ENCODE results near the gene GDNF. TPM values are rescaled to one million over a fixed set of nuclear protein-coding genes. Genes with fewer than 3 reads are reported as not detected.

Gene GDNF
- total and polyA plus RNA-seq, 4 donors, result 0.09 to 0.25 TPM; not detected in 2

GRCh38 chr5:37816331-37816730, 23.5 kb downstream of the GDNF start:
- Histone ChIP-seq H3K4me3 (ENCODE audit: low read depth in 1 of 3, low read length in 3 of 3) (no peak overlapping the region), H3K9me3 (ENCODE audit: control insufficient read depth in 4 of 4, low read length in 3 of 4) (no peaks in the 10 kb centered on the region), H3K4me1 (ENCODE audit: control insufficient read depth in 4 of 4, insufficient read depth in 4 of 4, low read length in 3 of 4) (no peaks in the 10 kb centered on the region), H3K9ac (ENCODE audit: low read depth in 1 of 2, low read length in 2 of 2) (no peak overlapping the region), H3K36me3 (ENCODE audit: control insufficient read depth in 4 of 4, insufficient read depth in 3 of 4, low read depth in 1 of 4, low read length in 3 of 4) (no peaks in the 10 kb centered on the region), H3K27me3 (ENCODE audit: control insufficient read depth in 4 of 4, insufficient read depth in 4 of 4, low read length in 3 of 4) (no peaks in the 10 kb centered on the region), H3K27ac (ENCODE audit: low read depth in 1 of 2, low read length in 2 of 2) (no peak overlapping the region)
- TF ChIP-seq HNF4G (IDR thresholded peaks at IDR 0.05) (no peak), HNF4A (conservative IDR thresholded peaks at IDR 0.05) (no peak), RXRA (IDR thresholded peaks at IDR 0.05) (no peak), TAF1 (conservative IDR thresholded peaks at IDR 0.05) (no peak), FOXA1 (IDR thresholded peaks at IDR 0.05) (no peak), ATF3 (IDR thresholded peaks at IDR 0.05) (no peak), SP1 (IDR thresholded peaks at IDR 0.05) (no peak), RAD21 (IDR thresholded peaks at IDR 0.05) (no peak), YY1 (IDR thresholded peaks at IDR 0.05) (no peak), ZBTB33 (IDR thresholded peaks at IDR 0.05) (no peak)
- TF ChIP-seq, protein P1, sequence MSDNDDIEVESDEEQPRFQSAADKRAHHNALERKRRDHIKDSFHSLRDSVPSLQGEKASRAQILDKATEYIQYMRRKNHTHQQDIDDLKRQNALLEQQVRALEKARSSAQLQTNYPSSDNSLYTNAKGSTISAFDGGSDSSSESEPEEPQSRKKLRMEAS (IDR thresholded peaks at IDR 0.05), result no peak
- WGBS, result 91% methylated on average over 3 of the region's 3 CpGs
- DNase-seq (ENCODE audit: low spot score), result no peak

DNA sequence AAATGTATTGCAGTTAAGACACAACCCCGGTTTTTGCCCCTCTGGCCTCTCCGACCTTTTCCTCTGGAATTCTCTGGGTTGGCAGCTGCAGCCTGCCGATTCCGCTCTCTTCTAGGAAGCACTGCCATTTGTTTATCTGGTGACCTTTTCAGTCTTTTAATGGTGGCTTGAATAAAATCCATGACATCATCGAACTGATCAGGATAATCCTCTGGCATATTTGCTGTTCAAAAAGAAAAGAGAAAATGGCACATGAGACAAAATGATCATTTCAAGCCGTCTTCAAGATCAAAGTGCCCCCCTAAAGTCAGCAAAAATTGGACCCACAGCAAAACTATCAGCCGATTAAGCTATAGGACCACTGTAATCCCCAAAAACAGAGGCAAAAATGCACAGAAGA, 23.9 kb downstream of the GDNF start:
- no peaks in the 10 kb centered on the region for H3K9me3 ChIP-seq (ENCODE audit: control insufficient read depth in 4 of 4, low read length in 3 of 4)
- H3K36me3 ChIP-seq (ENCODE audit: control insufficient read depth in 4 of 4, insufficient read depth in 3 of 4, low read depth in 1 of 4, low read length in 3 of 4), result no peaks in the 10 kb centered on the region
- 83% methylated on average over 7 of the region's 7 CpGs for WGBS
- TF ChIP-seq REST (IDR thresholded peaks at IDR 0.05), result no peak
- no peak for TF ChIP-seq EGR1 (IDR thresholded peaks at IDR 0.05; ENCODE audit: low read depth in 2 of 2)
- no peak for TF ChIP-seq GABPA (IDR thresholded peaks at IDR 0.05 in 1 of 2, conservative IDR thresholded peaks at IDR 0.05 in 1 of 2)
- TF ChIP-seq, protein P2, sequence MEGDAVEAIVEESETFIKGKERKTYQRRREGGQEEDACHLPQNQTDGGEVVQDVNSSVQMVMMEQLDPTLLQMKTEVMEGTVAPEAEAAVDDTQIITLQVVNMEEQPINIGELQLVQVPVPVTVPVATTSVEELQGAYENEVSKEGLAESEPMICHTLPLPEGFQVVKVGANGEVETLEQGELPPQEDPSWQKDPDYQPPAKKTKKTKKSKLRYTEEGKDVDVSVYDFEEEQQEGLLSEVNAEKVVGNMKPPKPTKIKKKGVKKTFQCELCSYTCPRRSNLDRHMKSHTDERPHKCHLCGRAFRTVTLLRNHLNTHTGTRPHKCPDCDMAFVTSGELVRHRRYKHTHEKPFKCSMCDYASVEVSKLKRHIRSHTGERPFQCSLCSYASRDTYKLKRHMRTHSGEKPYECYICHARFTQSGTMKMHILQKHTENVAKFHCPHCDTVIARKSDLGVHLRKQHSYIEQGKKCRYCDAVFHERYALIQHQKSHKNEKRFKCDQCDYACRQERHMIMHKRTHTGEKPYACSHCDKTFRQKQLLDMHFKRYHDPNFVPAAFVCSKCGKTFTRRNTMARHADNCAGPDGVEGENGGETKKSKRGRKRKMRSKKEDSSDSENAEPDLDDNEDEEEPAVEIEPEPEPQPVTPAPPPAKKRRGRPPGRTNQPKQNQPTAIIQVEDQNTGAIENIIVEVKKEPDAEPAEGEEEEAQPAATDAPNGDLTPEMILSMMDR (IDR thresholded peaks at IDR 0.05; ENCODE audit: low read depth, low read length, missing input control), result no peak
- no peak for TF ChIP-seq JUND (IDR thresholded peaks at IDR 0.05)
- no peak for TF ChIP-seq SP1 (IDR thresholded peaks at IDR 0.05)
- no peak for TF ChIP-seq RAD21 (IDR thresholded peaks at IDR 0.05)
- TF ChIP-seq FOXA2 (IDR thresholded peaks at IDR 0.05), result no peak
- TF ChIP-seq TAF1 (conservative IDR thresholded peaks at IDR 0.05), result no peak
- no peaks in the 10 kb centered on the region for H3K4me1 ChIP-seq (ENCODE audit: control insufficient read depth in 4 of 4, insufficient read depth in 4 of 4, low read length in 3 of 4)
- H3K4me3 ChIP-seq (ENCODE audit: low read depth in 1 of 3, low read length in 3 of 3), result no peak overlapping the region
- H3K27me3 ChIP-seq (ENCODE audit: control insufficient read depth in 4 of 4, insufficient read depth in 4 of 4, low read length in 3 of 4), result no peaks in the 10 kb centered on the region
- no peak overlapping the region for H3K9ac ChIP-seq (ENCODE audit: low read depth in 1 of 2, low read length in 2 of 2)
- H3K27ac ChIP-seq (ENCODE audit: low read depth in 1 of 2, low read length in 2 of 2), result no peak overlapping the region
- no peak for DNase-seq (ENCODE audit: low spot score)

All from liver (tissue), 9 donors.